Neuronal stem cell (in vitro differentiated cells): ENCODE results near the gene MYOT.
A peak's percentile ranks its signal among the peaks of the same experiment; 100 is the strongest.

Experiments
- DNase-seq: peaks from one replicate; pipeline ENCODE4 v3.0.0-alpha.2; 2013; ENCODE audit warnings: low spot score
- H2AFZ ChIP-seq: one replicate; pipeline ENCODE4 v1.6.1; 2013; ENCODE audit warnings: mild to moderate bottlenecking, low read length, inconsistent platforms
- H2AK5ac ChIP-seq: 2 replicates; pipeline ENCODE4 v1.6.1; 2013; ENCODE audit warnings: low read depth, mild to moderate bottlenecking, inconsistent platforms, low read length, moderate library complexity, mixed read lengths
- H2BK120ac ChIP-seq: 2 replicates; pipeline ENCODE4 v1.6.1; 2013; ENCODE audit warnings: low read depth, mild to moderate bottlenecking, inconsistent platforms, low read length, moderate library complexity, mixed read lengths
- H2BK12ac ChIP-seq: one replicate; pipeline ENCODE4 v1.6.1; 2013; ENCODE audit warnings: low read length, inconsistent platforms
- H2BK15ac ChIP-seq: 2 replicates; pipeline ENCODE4 v1.6.1; 2013; ENCODE audit warnings: mild to moderate bottlenecking, low read length, inconsistent platforms, mixed read lengths
- H2BK5ac ChIP-seq: one replicate; pipeline ENCODE4 v1.6.1; 2013; ENCODE audit warnings: inconsistent platforms, mild to moderate bottlenecking, low read length, moderate library complexity
- H3K14ac ChIP-seq: one replicate; pipeline ENCODE4 v1.6.1; 2013; ENCODE audit warnings: low read length, inconsistent platforms
- H3K18ac ChIP-seq: 2 replicates; pipeline ENCODE4 v1.6.1; 2013; ENCODE audit warnings: low read length, inconsistent platforms
- H3K23ac ChIP-seq: 2 replicates; pipeline ENCODE4 v1.6.1; 2013; ENCODE audit warnings: low read depth, mild to moderate bottlenecking, mixed read lengths, low read length, inconsistent platforms; ENCODE audit not compliant: poor library complexity
- H3K27ac ChIP-seq: replicated peaks from 3 replicates; pipeline ENCODE4 v1.5.1; 2013; ENCODE audit warnings: low read length, inconsistent platforms
- H3K27me3 ChIP-seq, 3 experiments: 2 replicates each; pipeline ENCODE4 v1.6.1; 2013; ENCODE audit warnings: low read length in 3 of 3, mild to moderate bottlenecking in 2 of 3, inconsistent platforms in 1 of 3, low read depth in 1 of 3, mixed read lengths in 1 of 3, moderate library complexity in 1 of 3; ENCODE audit not compliant: control insufficient read depth in 3 of 3, insufficient read depth in 3 of 3
- H3K36me3 ChIP-seq, 2 donors: replicated peaks in 1 of 2; 2 replicates each; pipeline ENCODE4 v1.6.1; 2013; ENCODE audit warnings: low read length in 2 of 2; ENCODE audit not compliant: control insufficient read depth in 2 of 2, insufficient read depth in 2 of 2
- H3K4ac ChIP-seq: 2 replicates; pipeline ENCODE4 v1.6.1; 2013; ENCODE audit warnings: inconsistent platforms, mild to moderate bottlenecking, low read length, moderate library complexity
- H3K4me1 ChIP-seq, 2 donors: 1 replicate in 1 of 2; 2 replicates in 1 of 2; pipeline ENCODE4 v1.6.1; 2013; ENCODE audit warnings: low read length in 2 of 2, low read depth in 1 of 2; ENCODE audit not compliant: control insufficient read depth in 2 of 2, insufficient read depth in 1 of 2
- H3K4me2 ChIP-seq: one replicate; pipeline ENCODE4 v1.6.1; 2013; ENCODE audit warnings: mild to moderate bottlenecking, low read length, inconsistent platforms; ENCODE audit not compliant: insufficient read depth, poor library complexity, severe bottlenecking
- H3K4me3 ChIP-seq, 2 donors: 2 replicates each; pipeline ENCODE4 v1.5.1; 2013; ENCODE audit warnings: low read length in 2 of 2, mild to moderate bottlenecking in 2 of 2, inconsistent platforms in 1 of 2, moderate library complexity in 1 of 2
- H3K79me1 ChIP-seq: one replicate; pipeline ENCODE4 v1.6.1; 2013; ENCODE audit warnings: low read depth, mild to moderate bottlenecking, inconsistent platforms, low read length, moderate library complexity
- H3K9ac ChIP-seq: one replicate; pipeline ENCODE4 v1.6.1; 2013; ENCODE audit warnings: mild to moderate bottlenecking, low read depth, low read length, inconsistent platforms; ENCODE audit not compliant: poor library complexity
- H3K9me3 ChIP-seq, 2 donors: replicated peaks in 1 of 2; 2 replicates each; pipeline versions ENCODE3 to v1.6.1; 2013; ENCODE audit warnings: low read length in 2 of 2, mild to moderate bottlenecking in 2 of 2, inconsistent platforms in 1 of 2, low read depth in 1 of 2, mixed read lengths in 1 of 2, moderate library complexity in 1 of 2; ENCODE audit not compliant: control insufficient read depth in 2 of 2, insufficient read depth in 1 of 2
- H4K8ac ChIP-seq: one replicate; pipeline ENCODE4 v1.6.1; 2013; ENCODE audit warnings: low read depth, mild to moderate bottlenecking, inconsistent platforms, low read length, moderate library complexity
- H4K91ac ChIP-seq: one replicate; pipeline ENCODE4 v1.6.1; 2013; ENCODE audit warnings: low read length, low read depth, mild to moderate bottlenecking, inconsistent platforms; ENCODE audit not compliant: poor library complexity
- WGBS, 2 donors: extraction: QIAGEN DNeasy Blood & Tissue Kit; methylation state at CpG; one replicate each; pipeline ENCODE4 v1.1.7; 2013; ENCODE audit warnings: missing lambda C conversion rate in 2 of 2, mixed read lengths in 1 of 2; ENCODE audit not compliant: insufficient read length in 2 of 2, insufficient replicate concordance in 1 of 2; ENCODE audit errors: extremely low coverage in 2 of 2; 5-methylcytosine and 5-hydroxymethylcytosine counted together

Gene MYOT

DNA sequence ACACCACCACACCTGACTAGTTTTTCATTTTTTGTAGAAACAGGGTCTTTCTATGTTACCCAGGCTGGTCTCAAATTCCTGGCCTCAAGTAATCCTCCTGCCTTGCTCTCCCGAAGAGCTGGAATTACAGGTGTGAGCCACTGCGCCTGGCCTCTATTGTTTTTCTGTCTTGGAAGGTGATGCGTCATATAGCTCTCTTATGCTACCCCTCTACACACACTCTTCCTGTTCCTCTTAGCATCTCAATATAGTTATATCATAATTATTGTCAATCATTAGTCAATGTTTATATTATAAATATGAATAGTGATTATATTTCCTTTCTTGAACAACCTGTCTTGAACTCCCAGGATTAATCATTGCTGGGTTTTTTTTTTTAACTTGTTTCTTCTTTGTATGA lies 28.9 kb downstream of the MYOT start:
- H4K8ac ChIP-seq = no peak overlapping the region
- no peak for DNase-seq
- no peaks in the 10 kb centered on the region for H3K9me3 ChIP-seq
- no peak overlapping the region for H2AFZ ChIP-seq
- no peak overlapping the region for H2AK5ac ChIP-seq
- H4K91ac ChIP-seq = no peak overlapping the region
- H3K23ac ChIP-seq = no peak overlapping the region
- H3K4me1 ChIP-seq = no peaks in the 10 kb centered on the region
- H3K27ac ChIP-seq = no peak overlapping the region
- no peak overlapping the region for H3K9ac ChIP-seq
- no peak overlapping the region for H2BK12ac ChIP-seq
- no peaks in the 10 kb centered on the region for H3K79me1 ChIP-seq
- H3K4ac ChIP-seq = no peak overlapping the region
- H2BK5ac ChIP-seq = no peak overlapping the region
- H3K4me2 ChIP-seq = no peak overlapping the region
- H3K14ac ChIP-seq = no peak overlapping the region
- H3K36me3 ChIP-seq = no peaks in the 10 kb centered on the region
- H3K18ac ChIP-seq = no peak overlapping the region
- no peak overlapping the region for H2BK15ac ChIP-seq
- peaks cover 0 to 5% (median 0%) of the 10 kb centered on the region in 3 experiments for H3K27me3 ChIP-seq
- no peak overlapping the region for H2BK120ac ChIP-seq
- no CpG with 5 or more reads among the region's 3 CpGs for WGBS, 2 donors
- no peak overlapping the region for H3K4me3 ChIP-seq

DNA sequence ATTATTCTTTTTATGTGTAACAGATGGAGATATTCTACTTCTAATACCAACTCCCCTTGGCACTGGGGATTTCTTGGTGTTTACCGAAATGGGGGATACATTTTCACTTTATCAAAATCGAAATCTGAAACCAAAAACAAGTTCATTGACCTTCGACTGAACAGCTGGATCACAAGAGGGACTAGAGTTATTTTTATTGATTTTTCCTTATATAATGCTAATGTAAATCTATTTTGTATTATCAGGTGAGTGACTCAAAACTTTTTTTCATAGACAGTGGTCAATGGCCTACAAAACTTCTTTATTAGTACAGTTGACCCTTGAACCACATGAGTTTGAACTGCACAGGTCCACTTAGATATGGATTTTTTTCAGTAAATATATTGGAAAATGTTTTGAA lies 31.8 kb downstream of the MYOT start:
- H3K9me3 ChIP-seq = no peaks in the 10 kb centered on the region
- no peaks in the 10 kb centered on the region for H3K4me1 ChIP-seq
- no peaks in the 10 kb centered on the region for H3K79me1 ChIP-seq
- peaks cover 0 to 16% (median 0%) of the 10 kb centered on the region in 3 experiments for H3K27me3 ChIP-seq
- no peak overlapping the region for H4K8ac ChIP-seq
- no peak overlapping the region for H2AFZ ChIP-seq
- no peak overlapping the region for H3K9ac ChIP-seq
- no peak overlapping the region for H3K23ac ChIP-seq
- H2BK120ac ChIP-seq = no peak overlapping the region
- H3K4me3 ChIP-seq = no peak overlapping the region
- no peak overlapping the region for H3K14ac ChIP-seq
- DNase-seq = no peak
- H2BK15ac ChIP-seq = no peak overlapping the region
- H4K91ac ChIP-seq = no peak overlapping the region
- H2AK5ac ChIP-seq = no peak overlapping the region
- no peak overlapping the region for H3K4ac ChIP-seq
- H3K4me2 ChIP-seq = no peak overlapping the region
- H2BK5ac ChIP-seq = no peak overlapping the region
- WGBS, 2 donors = no CpG with 5 or more reads among the region's 3 CpGs
- no peaks in the 10 kb centered on the region for H3K36me3 ChIP-seq
- H3K18ac ChIP-seq = no peak overlapping the region
- no peak overlapping the region for H2BK12ac ChIP-seq
- H3K27ac ChIP-seq = no peak overlapping the region

DNA sequence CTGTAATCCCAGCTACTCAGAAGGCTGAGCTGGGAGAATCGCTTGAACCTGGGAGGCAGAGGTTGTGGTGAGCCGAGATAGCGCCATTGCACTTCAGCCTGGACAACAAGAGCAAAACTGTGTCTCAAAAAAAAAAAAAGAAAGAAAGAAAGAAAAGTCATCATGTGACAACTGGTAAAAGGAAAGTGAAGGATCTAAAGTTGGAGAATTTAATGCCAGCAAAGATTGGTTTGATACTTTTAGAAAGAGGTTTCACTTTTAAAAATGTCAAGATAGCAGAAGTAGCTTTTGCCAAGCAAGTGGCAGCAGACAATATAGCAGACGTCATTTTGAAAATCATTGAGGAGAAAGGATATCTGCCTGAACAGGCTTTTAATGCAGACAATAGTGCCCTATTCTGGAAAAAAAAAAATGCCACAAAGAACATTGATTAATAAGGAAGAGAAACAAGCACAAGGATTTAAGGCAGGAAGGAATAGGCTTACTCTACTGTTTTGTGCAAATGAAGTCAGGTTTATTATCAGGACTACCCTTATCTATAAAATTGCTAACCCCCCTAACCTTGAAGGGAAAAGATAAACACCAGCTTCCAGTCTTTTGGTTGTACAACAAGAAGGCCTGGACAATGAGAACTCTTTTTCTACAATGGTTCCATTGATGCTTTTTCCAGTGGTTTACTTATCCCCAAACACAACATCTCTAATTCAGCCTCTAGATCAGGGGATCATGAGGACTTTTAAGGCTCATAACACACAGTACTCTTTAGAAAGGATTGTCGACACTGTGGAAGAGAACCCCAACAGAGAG lies 33.6 kb downstream of the MYOT start:
- Histone ChIP-seq H3K79me1 (no peaks in the 10 kb centered on the region), H3K4ac (no peak overlapping the region), H3K9ac (no peak overlapping the region), H2AK5ac (no peak overlapping the region), H3K9me3 (no peaks in the 10 kb centered on the region), H2AFZ (peak overlapping the region; percentile 13), H3K36me3 (no peaks in the 10 kb centered on the region), H3K23ac (no peak overlapping the region), H2BK120ac (no peak overlapping the region), H3K27ac (no peak overlapping the region), H2BK5ac (no peak overlapping the region), H3K4me3 (no peak overlapping the region), H3K18ac (no peak overlapping the region), H2BK12ac (no peak overlapping the region), H4K8ac (no peak overlapping the region), H3K4me1 (no peaks in the 10 kb centered on the region), H3K14ac (no peak overlapping the region), H4K91ac (no peak overlapping the region), H3K27me3 (peaks cover 0 to 24% (median 0%) of the 10 kb centered on the region in 3 experiments), H2BK15ac (no peak overlapping the region), H3K4me2 (no peak overlapping the region)
- no CpG with 5 or more reads among the region's 5 CpGs for WGBS, 2 donors
- DNase-seq = no peak

DNA sequence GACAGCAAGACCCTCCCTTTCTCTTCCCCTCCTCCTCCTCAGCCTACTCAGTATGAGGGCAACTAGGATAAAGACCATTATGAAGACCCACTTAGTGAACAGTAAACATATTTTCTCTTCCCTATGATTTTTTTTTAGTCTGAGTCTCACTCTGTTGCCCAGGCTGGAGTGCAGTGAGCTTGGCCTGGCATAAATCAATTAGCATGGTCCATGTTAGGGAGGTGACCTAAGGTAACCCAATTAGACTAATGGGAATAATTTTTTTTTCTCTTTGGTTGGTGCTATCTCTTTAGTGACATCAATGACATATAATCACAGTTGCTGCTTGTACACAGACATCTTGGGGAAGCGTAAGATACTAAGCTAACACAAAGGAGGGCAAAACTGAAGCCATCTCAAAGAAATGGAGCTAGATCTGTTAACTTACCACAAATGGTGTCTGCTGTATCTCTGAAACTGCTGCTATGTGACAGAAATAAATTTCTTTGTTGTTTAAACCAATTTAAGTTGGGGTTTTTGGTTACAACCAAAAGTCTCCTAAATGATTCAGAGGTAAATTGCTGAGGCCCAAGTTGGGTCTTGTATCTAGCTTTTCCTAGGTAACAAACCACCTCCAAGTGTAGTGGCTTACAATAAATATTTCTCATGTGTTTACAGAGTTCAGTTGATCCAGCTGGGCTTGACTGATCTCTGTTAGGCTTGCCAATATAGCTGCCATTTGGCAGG lies 34.9 kb downstream of the MYOT start:
- Histone ChIP-seq H3K4ac (no peak overlapping the region), H4K91ac (no peak overlapping the region), H3K18ac (no peak overlapping the region), H3K4me2 (no peak overlapping the region), H3K4me1 (no peaks in the 10 kb centered on the region), H3K4me3 (no peak overlapping the region), H2BK5ac (no peak overlapping the region), H3K14ac (no peak overlapping the region), H2AFZ (no peak overlapping the region), H2BK12ac (no peak overlapping the region), H3K79me1 (no peaks in the 10 kb centered on the region), H3K23ac (no peak overlapping the region), H2AK5ac (no peak overlapping the region), H3K36me3 (no peaks in the 10 kb centered on the region), H3K27me3 (peaks cover 0 to 28% (median 0%) of the 10 kb centered on the region in 3 experiments), H3K9me3 (no peaks in the 10 kb centered on the region), H3K27ac (no peak overlapping the region), H4K8ac (no peak overlapping the region), H3K9ac (no peak overlapping the region), H2BK120ac (no peak overlapping the region), H2BK15ac (no peak overlapping the region)
- DNase-seq = no peak
- WGBS, 2 donors = no CpG with 5 or more reads among the region's 1 CpG
